ENCODE data around the gene UMOD. TPM values are rescaled to one million over a fixed set of nuclear protein-coding genes. Genes with fewer than 3 reads are reported as not detected.

Gene UMOD
- polyA plus RNA-seq, 3 donors, result 0.76 TPM; not detected in 2

- H3K27ac ChIP-seq (ENCODE audit: low read depth, low read length), result no peak overlapping the region
- 74 to 85% (median 78%) methylated on average over 11 of the region's 11 CpGs for WGBS, 3 donors
These were observed 41.8 kb downstream of the UMOD start for GRCh38 chr16:20310421-20311395.

DNA sequence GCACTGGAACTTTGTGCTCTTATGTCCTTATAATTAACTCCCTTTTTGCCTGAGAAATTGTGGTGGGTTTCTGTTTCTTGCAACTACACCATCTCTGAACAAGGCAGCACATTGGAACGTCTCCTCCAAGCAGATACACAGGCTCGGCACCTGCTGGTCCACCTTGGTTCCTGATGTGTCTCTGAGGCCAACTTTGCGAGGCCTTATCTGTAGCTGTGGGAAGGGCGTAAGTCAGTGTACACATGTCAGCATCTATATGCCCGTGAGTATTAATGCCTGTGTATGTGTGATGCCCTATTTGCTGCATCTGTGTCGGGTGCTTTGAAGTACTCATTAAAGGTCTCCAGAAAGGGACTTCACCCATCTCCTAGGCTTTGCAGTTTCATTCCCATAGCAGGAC is 42.7 kb downstream of the UMOD start:
- WGBS, 3 donors, result 43 to 89% (median 82%) methylated on average over 6 of the region's 6 CpGs
- no peak overlapping the region for H3K27ac ChIP-seq (ENCODE audit: low read depth, low read length)

GRCh38 chr16:20308801-20309590 is 43.5 kb downstream of the UMOD start:
- H3K27ac ChIP-seq (ENCODE audit: low read depth, low read length), result no peak overlapping the region
- 56 to 76% (median 72%) methylated on average over 4 of the region's 4 CpGs for WGBS, 3 donors

DNA sequence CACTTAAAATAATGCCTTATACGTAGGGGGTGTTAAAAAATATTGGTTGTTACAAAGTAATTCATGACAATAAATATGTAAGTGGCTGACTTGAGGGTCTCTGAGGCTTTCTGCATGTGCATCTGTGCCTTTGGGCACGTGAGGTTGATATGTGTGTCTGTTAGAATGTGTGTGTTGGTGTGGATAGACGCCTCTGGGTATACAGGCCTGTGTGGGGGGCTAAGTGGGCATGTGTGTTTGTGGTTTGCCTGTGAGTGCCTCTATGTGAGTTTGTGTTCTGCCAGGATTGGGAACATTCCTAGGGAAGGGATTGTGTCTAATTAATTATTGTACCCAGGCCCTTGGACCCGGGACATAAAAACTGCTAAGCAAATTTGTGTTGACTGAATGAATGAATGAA is 44.2 kb downstream of the UMOD start:
- 48 to 81% (median 75%) methylated on average over 4 of the region's 4 CpGs for WGBS, 3 donors
- no peak overlapping the region for H3K27ac ChIP-seq (ENCODE audit: low read depth, low read length)

DNA sequence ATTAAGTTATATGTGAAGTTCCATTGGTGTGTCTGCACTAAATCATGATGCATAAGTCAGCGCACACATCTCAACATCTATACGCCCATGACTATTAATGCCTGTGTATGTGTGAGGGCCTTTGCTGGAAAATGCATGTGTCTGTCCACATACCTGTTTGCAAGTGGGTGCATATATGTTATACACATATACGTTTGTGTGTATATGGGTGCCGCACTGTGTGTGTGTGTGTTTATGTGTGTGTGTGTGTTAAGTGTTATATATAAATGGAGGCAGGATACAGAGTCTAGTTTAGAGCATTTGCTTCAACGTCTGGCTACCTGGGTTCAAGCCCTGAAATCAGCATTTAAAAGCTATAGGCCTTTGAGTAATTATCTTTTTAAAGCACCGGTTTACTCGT is 44.7 kb downstream of the UMOD start:
- 67 to 90% (median 89%) methylated on average over 7 of the region's 7 CpGs for whole genome bisulfite sequencing, 3 donors
- no peak overlapping the region for H3K27ac ChIP-seq (ENCODE audit: low read depth, low read length)

GRCh38 chr16:20307240-20307671 is 45.3 kb downstream of the UMOD start:
- 53 to 65% (median 64%) methylated on average over 1 of the region's 1 CpG for WGBS, 3 donors
- no peak overlapping the region for H3K27ac ChIP-seq (ENCODE audit: low read depth, low read length)

- 41 to 59% (median 58%) methylated on average over 4 of the region's 4 CpGs for WGBS, 3 donors
- H3K27ac ChIP-seq (ENCODE audit: low read depth, low read length), result no peak overlapping the region
These were observed 46.1 kb downstream of the UMOD start for GRCh38 chr16:20306401-20306800.

GRCh38 chr16:20303012-20303411 is 49.5 kb downstream of the UMOD start:
- no peak overlapping the region for H3K27ac ChIP-seq (ENCODE audit: low read depth, low read length)
- WGBS, 3 donors, result 45 to 59% (median 55%) methylated on average over 4 of the region's 4 CpGs

- no peak overlapping the region for H3K27ac ChIP-seq (ENCODE audit: low read depth, low read length)
- 72 to 75% (median 74%) methylated on average over 5 of the region's 5 CpGs for WGBS, 3 donors
These were observed 50.1 kb downstream of the UMOD start for GRCh38 chr16:20302389-20302788.

GRCh38 chr16:20301840-20302239 is 50.7 kb downstream of the UMOD start:
- WGBS, 3 donors, result 60 to 69% (median 63%) methylated on average over 5 of the region's 5 CpGs
- no peak overlapping the region for H3K27ac ChIP-seq (ENCODE audit: low read depth, low read length)

DNA sequence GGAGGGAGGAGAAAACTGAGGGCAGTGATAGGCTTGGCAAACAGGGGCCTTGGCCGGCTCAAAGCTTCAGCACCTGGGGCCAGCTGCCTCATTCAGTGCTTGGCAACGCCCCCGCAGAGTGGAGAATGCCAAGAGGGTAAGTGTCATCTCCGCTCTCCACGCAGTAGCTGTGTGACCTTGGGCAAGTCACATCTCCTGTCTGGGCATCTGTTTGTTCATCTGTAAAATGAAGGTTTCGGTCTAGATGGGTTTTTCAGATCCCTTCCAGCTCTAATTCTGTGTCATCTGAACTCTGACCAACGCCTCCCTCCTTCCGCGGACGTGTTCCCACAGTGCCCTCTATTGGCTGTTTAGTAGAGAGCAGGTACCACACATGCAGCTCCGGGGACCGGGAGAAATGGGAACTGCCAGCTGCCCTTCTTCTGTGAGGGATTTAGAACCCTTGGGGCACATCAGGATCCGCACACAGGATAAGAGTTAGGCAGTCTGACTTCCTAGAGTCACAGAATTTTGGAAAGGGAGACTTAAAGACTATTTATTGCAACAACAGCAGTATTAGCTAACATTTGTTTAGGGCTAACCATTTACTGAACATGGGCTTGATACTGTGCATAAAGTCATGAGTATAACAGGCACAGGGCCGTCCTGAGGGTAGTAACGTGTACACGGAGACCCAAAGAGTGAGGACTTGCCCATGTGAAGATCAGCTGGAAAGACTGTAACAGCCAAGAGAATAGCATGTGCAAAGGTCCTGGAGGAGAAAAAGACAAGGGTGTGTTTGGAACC is 52.0 kb downstream of the UMOD start:
- WGBS, 3 donors, result 11 to 22% (median 22%) methylated on average over 16 of the region's 16 CpGs

DNA sequence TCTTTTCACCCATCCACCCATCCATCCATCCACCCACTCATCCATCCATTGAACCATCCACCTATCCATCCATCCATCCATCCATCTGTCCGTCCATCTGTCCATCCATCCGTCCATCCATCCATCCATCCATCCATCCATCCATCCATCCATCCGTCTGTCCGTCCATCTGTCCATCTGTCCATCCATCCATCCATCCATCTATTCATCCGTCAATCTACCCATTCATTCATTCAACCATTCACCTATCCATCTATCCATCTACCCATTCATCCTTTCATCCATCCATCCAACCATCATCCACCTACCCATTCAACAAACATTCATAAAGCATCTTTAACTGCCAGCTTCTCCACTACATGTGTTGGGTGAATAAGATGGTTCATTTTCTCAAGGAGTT is 54.1 kb downstream of the UMOD start:
- WGBS, 3 donors, result 54 to 67% (median 62%) methylated on average over 5 of the region's 5 CpGs
- no peak overlapping the region for H3K27ac ChIP-seq (ENCODE audit: low read depth, low read length)

More for the DNA sequence above, 52.0 kb downstream of the UMOD start:
- H3K27ac ChIP-seq (ENCODE audit: low read depth, low read length), result no peak overlapping the region

GRCh38 chr16:20291208-20292206 is 61.0 kb downstream of the UMOD start:
- H3K27ac ChIP-seq (ENCODE audit: low read depth, low read length), result no peak overlapping the region
- WGBS, 3 donors, result 32 to 40% (median 39%) methylated on average over 15 to 16 of the region's 16 CpGs

GRCh38 chr16:20289571-20289970 is 62.9 kb downstream of the UMOD start:
- 69 to 93% (median 81%) methylated on average over 3 of the region's 3 CpGs for WGBS, 3 donors

GRCh38 chr16:20285993-20286499 is 66.5 kb downstream of the UMOD start:
- 40 to 46% (median 45%) methylated on average over 6 of the region's 6 CpGs for WGBS, 3 donors
- no peak overlapping the region for H3K27ac ChIP-seq (ENCODE audit: low read depth, low read length)

More at GRCh38 chr16:20289571-20289970, 62.9 kb downstream of the UMOD start:
- H3K27ac ChIP-seq (ENCODE audit: low read depth, low read length), result no peak overlapping the region

All from adipose tissue (tissue), 3 donors.